Ectodermal cell (in vitro differentiated cells): ENCODE measurements around the gene MYCBPAP.

Experiments
- H3K27ac ChIP-seq: 2 replicates; pipeline ENCODE4 v1.7.0; 2013; ENCODE audit warnings: mild to moderate bottlenecking, low read depth, low read length; ENCODE audit not compliant: insufficient read depth, poor library complexity, severe bottlenecking
- H3K27me3 ChIP-seq: 2 replicates; pipeline ENCODE4 v1.7.0; 2013; ENCODE audit warnings: mild to moderate bottlenecking, low read length; ENCODE audit not compliant: insufficient read depth, control insufficient read depth, poor library complexity, severe bottlenecking
- H3K36me3 ChIP-seq: one replicate; pipeline ENCODE4 v1.7.0; 2013; ENCODE audit warnings: low read length; ENCODE audit not compliant: control insufficient read depth, insufficient read depth
- H3K4me1 ChIP-seq: one replicate; pipeline ENCODE4 v1.7.0; 2013; ENCODE audit warnings: low read length; ENCODE audit not compliant: control insufficient read depth, insufficient read depth
- H3K4me3 ChIP-seq: 2 replicates; pipeline ENCODE4 v1.7.0; 2013; ENCODE audit warnings: low read depth, low read length, control low read depth; ENCODE audit not compliant: insufficient read depth
- H3K9me3 ChIP-seq: 2 replicates; pipeline ENCODE4 v1.7.0; 2013; ENCODE audit warnings: mild to moderate bottlenecking, low read length, moderate library complexity; ENCODE audit not compliant: control insufficient read depth
- WGBS, 2 experiments: methylation state at CpG; one replicate each; pipeline ENCODE4 v1.1.7; 2013; ENCODE audit warnings: missing lambda C conversion rate in 2 of 2; 5-methylcytosine and 5-hydroxymethylcytosine counted together

MYCBPAP gene

GRCh38 chr17:50560185-50560824 is 52.1 kb downstream of the MYCBPAP start, which contains the start of gene CACNA1G:
Gene CACNA1G, plus strand, starts transcription at chr17:50560715. Its CDS starts 745 bp downstream, at chr17:50561460.
- Histone ChIP-seq H3K36me3 (no peaks in the 10 kb centered on the region), H3K27ac (peak within 1 kb of the TSS; percentile 75), H3K4me3 (peak within 1 kb of the TSS; percentile 58), H3K4me1 (peaks cover 57% of the 10 kb centered on the region), H3K9me3 (no peaks in the 10 kb centered on the region), H3K27me3 (peaks cover 69% of the 10 kb centered on the region)
- 0% methylated on average over 56 of the region's 56 CpGs for WGBS, 2 experiments

DNA sequence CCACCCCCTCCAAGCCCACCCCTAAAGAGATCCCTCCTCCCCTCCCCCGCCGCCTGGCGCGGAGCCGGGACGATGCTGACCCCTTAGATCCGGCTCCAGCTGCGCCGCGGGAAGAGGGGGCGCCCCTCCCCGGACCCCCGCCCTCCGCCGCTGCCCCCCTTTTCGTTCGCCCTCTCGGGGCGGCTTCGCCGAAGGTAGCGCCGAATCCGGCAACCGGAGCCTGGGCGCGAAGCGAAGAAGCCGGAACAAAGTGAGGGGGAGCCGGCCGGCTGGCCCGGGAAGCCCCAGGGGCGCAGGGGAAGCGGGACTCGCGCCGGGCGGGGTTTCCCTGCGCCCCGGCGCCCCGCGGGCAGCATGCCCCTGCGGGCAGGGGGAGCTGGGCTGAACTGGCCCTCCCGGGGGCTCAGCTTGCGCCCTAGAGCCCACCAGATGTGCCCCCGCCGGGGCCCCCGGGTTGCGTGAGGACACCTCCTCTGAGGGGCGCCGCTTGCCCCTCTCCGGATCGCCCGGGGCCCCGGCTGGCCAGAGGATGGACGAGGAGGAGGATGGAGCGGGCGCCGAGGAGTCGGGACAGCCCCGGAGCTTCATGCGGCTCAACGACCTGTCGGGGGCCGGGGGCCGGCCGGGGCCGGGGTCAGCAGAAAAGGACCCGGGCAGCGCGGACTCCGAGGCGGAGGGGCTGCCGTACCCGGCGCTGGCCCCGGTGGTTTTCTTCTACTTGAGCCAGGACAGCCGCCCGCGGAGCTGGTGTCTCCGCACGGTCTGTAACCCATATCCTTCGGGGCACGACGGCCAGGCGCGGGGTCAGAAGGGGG is 52.9 kb downstream of the MYCBPAP start:
- Histone ChIP-seq H3K36me3 (no peaks in the 10 kb centered on the region), H3K27me3 (peaks cover 69% of the 10 kb centered on the region), H3K4me1 (peaks cover 64% of the 10 kb centered on the region), H3K27ac (no peak overlapping the region), H3K4me3 (peak overlapping the region; percentile 58), H3K9me3 (no peaks in the 10 kb centered on the region)
- WGBS, 2 experiments, result 0% methylated on average over 88 of the region's 88 CpGs

DNA sequence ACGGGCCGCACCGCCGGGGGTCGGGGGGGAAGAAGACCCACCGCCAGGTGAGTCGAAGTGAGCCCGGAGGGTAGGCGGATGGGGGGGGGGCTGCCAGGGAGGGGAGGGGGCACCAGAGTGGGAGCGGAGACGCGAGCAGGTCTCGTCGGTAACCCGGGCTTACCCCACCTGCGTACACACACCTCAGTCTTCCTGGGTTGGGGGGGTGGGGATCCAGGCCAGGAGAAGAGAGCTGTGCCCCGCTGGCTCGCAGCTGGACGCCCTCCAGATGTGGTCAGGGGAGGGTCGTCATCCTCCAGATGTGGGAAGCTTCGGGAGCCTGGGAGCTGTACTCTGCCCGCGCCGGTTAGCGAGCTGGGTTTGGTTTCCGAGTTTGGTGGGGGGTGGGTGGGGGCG is 53.5 kb downstream of the MYCBPAP start:
- Histone ChIP-seq H3K27ac (no peak overlapping the region), H3K4me3 (peak overlapping the region; percentile 58), H3K36me3 (no peaks in the 10 kb centered on the region), H3K4me1 (peaks cover 70% of the 10 kb centered on the region), H3K9me3 (no peaks in the 10 kb centered on the region), H3K27me3 (peaks cover 69% of the 10 kb centered on the region)
- 0% methylated on average over 21 of the region's 27 CpGs for WGBS, 2 experiments

DNA sequence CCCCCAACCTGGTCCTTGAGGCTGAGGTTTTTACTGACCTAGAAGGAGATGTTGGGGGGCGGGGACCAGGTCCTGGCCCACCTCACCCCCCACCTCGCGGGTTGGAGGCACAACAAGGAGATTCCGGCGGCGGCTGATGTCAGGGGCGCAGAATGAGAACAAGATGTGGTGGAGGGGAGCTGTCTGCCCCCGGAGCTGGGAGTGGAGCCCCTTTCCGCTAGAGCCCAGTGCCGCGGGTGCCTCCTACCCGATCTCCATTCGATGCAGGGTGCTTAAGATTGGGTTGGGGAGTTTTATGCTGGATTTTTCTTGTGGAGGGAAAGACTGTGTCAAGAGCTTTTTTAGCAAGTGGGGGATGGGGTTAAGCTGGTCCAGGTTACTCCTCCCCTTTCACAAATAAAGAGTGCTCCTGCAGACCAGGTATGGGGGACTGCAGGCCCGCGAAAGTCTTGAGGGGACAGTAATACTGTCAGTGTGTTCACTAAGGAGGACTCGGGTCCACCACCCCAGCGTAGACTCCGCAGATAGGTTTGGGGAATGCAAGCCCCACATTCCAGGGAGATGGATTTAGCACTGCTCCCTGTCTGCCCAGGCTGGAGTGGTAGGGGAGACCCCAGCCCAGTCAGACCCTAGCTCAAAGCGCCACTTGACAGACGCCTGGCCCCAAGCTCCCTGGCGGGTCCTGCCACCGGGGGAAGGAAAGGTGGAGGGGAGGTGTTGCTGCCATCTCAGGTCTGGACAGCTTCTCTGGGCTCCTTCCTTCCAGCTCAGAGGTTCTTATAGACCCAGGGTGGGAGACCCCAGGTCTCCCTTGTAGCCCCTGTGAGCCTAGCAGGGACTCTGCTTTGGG is 54.2 kb downstream of the MYCBPAP start:
- H3K27ac ChIP-seq, result no peak overlapping the region
- WGBS, 2 experiments, result 3 to 5% methylated on average over 22 of the region's 22 CpGs

GRCh38 chr17:50563092-50563511 is 54.9 kb downstream of the MYCBPAP start:
- no peaks in the 10 kb centered on the region for H3K9me3 ChIP-seq
- peaks cover 62% of the 10 kb centered on the region for H3K27me3 ChIP-seq
- WGBS, 2 experiments, result 33 to 34% methylated on average over 4 of the region's 4 CpGs
- H3K4me3 ChIP-seq, result peak overlapping the region; percentile 31
- no peak overlapping the region for H3K27ac ChIP-seq
- H3K36me3 ChIP-seq, result no peaks in the 10 kb centered on the region
- peaks cover 63% of the 10 kb centered on the region for H3K4me1 ChIP-seq

More for the DNA sequence above, 54.2 kb downstream of the MYCBPAP start:
- H3K9me3 ChIP-seq, result no peaks in the 10 kb centered on the region
- peaks cover 70% of the 10 kb centered on the region for H3K4me1 ChIP-seq
- no peaks in the 10 kb centered on the region for H3K36me3 ChIP-seq
- peak overlapping the region; percentile 31 for H3K4me3 ChIP-seq
- peaks cover 68% of the 10 kb centered on the region for H3K27me3 ChIP-seq

DNA sequence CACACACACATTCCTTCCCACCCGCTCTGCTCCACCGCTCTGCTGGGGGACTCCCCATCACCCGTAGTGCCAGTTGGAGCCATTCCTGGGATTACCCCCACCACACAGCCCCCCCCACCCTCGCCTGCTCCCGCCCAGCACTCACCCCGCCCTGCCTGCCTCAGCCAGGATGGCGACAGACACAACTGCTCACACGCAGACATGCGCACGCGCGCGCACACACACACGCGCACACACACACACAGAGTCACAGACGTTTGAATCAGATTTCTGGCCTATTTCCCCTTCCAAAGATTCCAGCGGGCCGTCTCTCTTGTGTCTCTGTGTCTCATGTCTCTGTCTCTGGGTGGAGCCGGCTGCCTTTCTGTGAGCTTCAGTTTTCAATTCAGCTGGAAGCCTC is 56.7 kb downstream of the MYCBPAP start:
- H3K27me3 ChIP-seq, result peaks cover 43% of the 10 kb centered on the region
- H3K4me1 ChIP-seq, result peaks cover 60% of the 10 kb centered on the region
- no peaks in the 10 kb centered on the region for H3K9me3 ChIP-seq
- no peak overlapping the region for H3K4me3 ChIP-seq
- WGBS, 2 experiments, result 43 to 50% methylated on average over 19 of the region's 19 CpGs
- no peaks in the 10 kb centered on the region for H3K36me3 ChIP-seq
- H3K27ac ChIP-seq, result no peak overlapping the region

- H3K4me1 ChIP-seq, result peaks cover 67% of the 10 kb centered on the region
- H3K9me3 ChIP-seq, result no peaks in the 10 kb centered on the region
- no peak overlapping the region for H3K4me3 ChIP-seq
- peak overlapping the region; percentile 48 for H3K27ac ChIP-seq
- H3K36me3 ChIP-seq, result no peaks in the 10 kb centered on the region
- peaks cover 40% of the 10 kb centered on the region for H3K27me3 ChIP-seq
- WGBS, 2 experiments, result 56 to 58% methylated on average over 9 of the region's 10 CpGs
Observed at GRCh38 chr17:50565402-50566350, 57.4 kb downstream of the MYCBPAP start.

DNA sequence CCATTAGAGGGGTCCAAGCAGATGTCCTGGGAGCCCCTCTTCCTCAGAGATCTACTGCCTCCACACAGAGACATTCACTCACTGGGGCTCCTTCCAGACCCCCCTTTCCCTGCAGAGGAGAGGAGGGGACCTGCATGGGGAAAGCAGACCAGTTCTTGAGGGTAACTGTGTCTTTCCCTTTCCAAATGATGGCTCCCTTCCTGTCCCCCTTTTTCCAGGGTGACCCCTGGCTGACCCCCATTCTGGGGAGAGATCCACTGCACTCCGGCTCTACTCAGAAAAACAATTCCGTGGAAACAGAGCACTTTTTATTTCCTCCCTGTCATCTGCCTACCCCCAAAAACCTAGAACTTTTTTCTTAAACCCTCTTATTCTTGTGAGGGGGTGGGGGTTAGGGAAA is 58.6 kb downstream of the MYCBPAP start:
- H3K27me3 ChIP-seq, result peaks cover 30% of the 10 kb centered on the region
- no peaks in the 10 kb centered on the region for H3K9me3 ChIP-seq
- no peaks in the 10 kb centered on the region for H3K36me3 ChIP-seq
- WGBS, 2 experiments, result 77 to 79% methylated on average over 2 of the region's 2 CpGs
- H3K4me1 ChIP-seq, result peaks cover 72% of the 10 kb centered on the region
- H3K27ac ChIP-seq, result no peak overlapping the region
- no peak overlapping the region for H3K4me3 ChIP-seq

GRCh38 chr17:50568659-50569058 is 60.4 kb downstream of the MYCBPAP start:
- 96% methylated on average over 10 to 12 of the region's 12 CpGs for WGBS, 2 experiments
- Histone ChIP-seq H3K27me3 (peaks cover 12% of the 10 kb centered on the region), H3K9me3 (no peaks in the 10 kb centered on the region), H3K4me3 (no peak overlapping the region), H3K4me1 (peaks cover 55% of the 10 kb centered on the region), H3K27ac (no peak overlapping the region), H3K36me3 (peaks cover 9% of the 10 kb centered on the region)
